GM12891 (cell line): ENCODE data around the gene EGFL7.

ENCODE experiments used
- POLR2A ChIP-seq: IDR thresholded peaks from 2 replicates; pipeline ENCODE4 v1.6.1; 2011; ENCODE audit warnings: low read depth, low read length, control low read depth
- POLR2AphosphoS5 ChIP-seq: IDR thresholded peaks from 2 replicates; pipeline ENCODE4 v1.6.1; 2011; ENCODE audit warnings: low read depth, low read length, control low read depth
- TAF1 ChIP-seq: IDR thresholded peaks from 2 replicates; pipeline ENCODE4 v1.6.1; 2011; ENCODE audit warnings: low read depth, low read length, control low read depth

DNA sequence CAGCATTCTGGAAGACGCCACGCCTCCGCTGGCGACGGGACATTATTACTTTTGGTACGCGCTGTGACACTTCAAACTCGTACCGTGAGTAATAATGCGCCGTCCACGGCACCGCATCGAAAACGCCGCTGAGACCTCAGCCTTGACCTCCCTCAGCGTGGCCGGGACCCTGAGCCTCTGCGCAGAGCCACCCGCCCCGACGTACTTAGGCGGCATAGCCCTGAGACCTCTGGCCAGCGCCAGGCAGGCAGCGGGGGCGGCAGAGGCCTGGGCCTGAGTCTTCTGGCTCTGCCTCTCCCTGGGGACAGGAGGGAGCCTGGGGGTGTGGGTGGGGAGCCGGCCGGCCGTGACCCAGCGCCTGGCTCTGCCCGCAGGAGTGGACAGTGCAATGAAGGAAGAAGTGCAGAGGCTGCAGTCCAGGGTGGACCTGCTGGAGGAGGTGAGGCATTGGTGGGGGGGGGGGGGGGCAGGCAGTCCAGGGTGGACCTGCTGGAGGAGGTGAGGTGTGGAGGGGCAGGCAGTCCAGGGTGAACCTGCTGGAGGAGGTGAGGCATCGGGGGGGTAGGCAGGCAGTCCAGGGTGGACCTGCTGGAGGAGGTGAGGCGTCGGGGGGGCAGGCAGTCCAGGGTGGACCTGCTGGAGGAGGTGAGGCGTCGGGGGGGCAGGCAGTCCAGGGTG is 8.0 kb downstream of the EGFL7 start:
- no peak for TF ChIP-seq POLR2AphosphoS5
- TF ChIP-seq POLR2A, result no peak
- no peak for TF ChIP-seq TAF1
